ENCODE measurements around the gene MS4A18.

Gene MS4A18

DNA sequence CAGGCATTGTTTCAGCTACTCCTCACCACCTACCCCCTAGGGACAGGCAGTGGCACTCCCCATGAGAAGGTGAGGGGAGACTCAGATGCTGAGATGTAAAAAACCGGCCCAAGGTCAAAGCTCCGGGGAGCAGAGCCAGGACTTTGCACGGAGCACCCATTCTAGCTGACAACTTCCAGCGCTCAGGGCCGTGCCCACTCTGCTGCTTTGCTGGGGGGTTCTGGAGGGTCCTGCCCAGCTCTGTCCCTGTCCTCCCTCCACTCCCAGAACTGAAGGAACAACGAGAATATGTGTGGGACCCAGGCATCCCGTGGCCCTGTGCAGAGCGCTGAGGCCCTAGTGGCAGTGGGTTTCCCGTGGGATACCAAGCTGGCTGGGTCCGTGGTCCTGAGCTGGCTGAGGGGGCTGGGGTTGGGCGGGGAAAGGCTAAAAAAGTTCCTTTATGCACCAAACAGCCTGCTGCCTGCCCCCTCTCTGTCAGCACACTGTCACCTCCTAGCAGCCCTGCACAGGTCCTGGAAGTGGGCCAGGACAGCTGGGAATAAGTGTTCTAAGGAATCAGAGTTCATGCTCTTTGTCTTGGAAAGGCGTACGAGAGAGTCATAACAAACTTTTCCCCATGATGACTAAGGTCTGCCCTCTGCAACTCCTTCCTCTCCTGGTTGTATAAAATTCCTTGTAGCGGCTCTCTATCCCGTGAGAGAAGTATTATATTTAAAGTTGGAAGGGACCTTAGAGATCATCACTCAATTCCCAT, 62.5 kb downstream of the MS4A18 start:
- TF ChIP-seq TAF1 (IDR thresholded peaks at IDR 0.05; ENCODE audit: low read depth) (no peak), NFIC (IDR thresholded peaks at IDR 0.05) (no peak), TCF12 (IDR thresholded peaks at IDR 0.05; ENCODE audit: low read depth) (no peak), ZBTB7A (IDR thresholded peaks at IDR 0.05; ENCODE audit: low read depth) (no peak), YY1 (IDR thresholded peaks at IDR 0.05; ENCODE audit: low read depth) (no peak), EP300 (IDR thresholded peaks at IDR 0.05; ENCODE audit: borderline replicate concordance) (no peak), CREB1 (IDR thresholded peaks at IDR 0.05; ENCODE audit: low read depth) (no peak)
- TF ChIP-seq, protein P1, sequence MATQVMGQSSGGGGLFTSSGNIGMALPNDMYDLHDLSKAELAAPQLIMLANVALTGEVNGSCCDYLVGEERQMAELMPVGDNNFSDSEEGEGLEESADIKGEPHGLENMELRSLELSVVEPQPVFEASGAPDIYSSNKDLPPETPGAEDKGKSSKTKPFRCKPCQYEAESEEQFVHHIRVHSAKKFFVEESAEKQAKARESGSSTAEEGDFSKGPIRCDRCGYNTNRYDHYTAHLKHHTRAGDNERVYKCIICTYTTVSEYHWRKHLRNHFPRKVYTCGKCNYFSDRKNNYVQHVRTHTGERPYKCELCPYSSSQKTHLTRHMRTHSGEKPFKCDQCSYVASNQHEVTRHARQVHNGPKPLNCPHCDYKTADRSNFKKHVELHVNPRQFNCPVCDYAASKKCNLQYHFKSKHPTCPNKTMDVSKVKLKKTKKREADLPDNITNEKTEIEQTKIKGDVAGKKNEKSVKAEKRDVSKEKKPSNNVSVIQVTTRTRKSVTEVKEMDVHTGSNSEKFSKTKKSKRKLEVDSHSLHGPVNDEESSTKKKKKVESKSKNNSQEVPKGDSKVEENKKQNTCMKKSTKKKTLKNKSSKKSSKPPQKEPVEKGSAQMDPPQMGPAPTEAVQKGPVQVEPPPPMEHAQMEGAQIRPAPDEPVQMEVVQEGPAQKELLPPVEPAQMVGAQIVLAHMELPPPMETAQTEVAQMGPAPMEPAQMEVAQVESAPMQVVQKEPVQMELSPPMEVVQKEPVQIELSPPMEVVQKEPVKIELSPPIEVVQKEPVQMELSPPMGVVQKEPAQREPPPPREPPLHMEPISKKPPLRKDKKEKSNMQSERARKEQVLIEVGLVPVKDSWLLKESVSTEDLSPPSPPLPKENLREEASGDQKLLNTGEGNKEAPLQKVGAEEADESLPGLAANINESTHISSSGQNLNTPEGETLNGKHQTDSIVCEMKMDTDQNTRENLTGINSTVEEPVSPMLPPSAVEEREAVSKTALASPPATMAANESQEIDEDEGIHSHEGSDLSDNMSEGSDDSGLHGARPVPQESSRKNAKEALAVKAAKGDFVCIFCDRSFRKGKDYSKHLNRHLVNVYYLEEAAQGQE (IDR thresholded peaks at IDR 0.05; ENCODE audit: low read depth), result no peak

DNA sequence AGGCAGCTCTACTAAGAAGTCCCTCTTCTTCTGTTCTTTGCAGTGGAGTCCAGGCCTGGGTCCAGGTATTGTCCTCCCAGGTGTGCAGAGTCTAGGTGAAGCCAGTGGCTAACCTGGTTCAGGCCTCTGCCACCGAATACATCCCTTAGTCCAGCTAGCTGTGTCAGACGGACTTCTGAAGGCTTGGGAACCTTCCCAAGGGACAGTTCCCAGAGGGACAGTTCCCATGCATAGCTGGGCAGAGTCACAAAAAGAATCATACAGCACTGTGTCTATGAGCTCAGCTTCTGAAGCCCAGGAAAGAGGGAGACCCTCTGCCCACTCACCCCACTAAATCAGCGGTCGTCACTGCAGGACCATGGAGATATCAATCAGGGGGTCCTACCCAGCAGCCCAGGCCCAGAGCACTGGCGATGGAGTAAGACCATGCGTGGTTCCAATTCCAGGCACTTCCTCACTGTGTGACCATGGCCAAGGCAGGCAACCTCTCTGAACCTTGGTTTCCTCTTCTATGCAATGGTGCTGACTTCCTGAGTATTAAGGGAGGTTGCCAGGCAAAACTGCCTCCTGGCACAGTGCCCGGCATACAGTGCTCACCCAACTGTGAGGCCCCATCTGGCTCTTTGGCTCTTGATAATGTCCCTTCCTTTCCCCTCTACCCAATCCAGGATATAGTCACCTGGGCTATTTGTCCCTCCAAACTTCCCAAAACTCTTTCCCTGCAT, 64.0 kb downstream of the MS4A18 start:
- TF ChIP-seq, protein P1 (IDR thresholded peaks at IDR 0.05; ENCODE audit: low read depth), result no peak
- TF ChIP-seq YY1 (IDR thresholded peaks at IDR 0.05; ENCODE audit: low read depth) (no peak), FOXM1 (IDR thresholded peaks at IDR 0.05; ENCODE audit: borderline replicate concordance, low read depth) (no peak), TAF1 (IDR thresholded peaks at IDR 0.05; ENCODE audit: low read depth) (no peak), CREB1 (IDR thresholded peaks at IDR 0.05; ENCODE audit: low read depth) (no peak), NFIC (IDR thresholded peaks at IDR 0.05) (peak; percentile 53; the same call in 1 of the 2 replicates), EP300 (IDR thresholded peaks at IDR 0.05; ENCODE audit: borderline replicate concordance) (no peak), RAD21 (IDR thresholded peaks at IDR 0.05; ENCODE audit: low read depth) (no peak)

DNA sequence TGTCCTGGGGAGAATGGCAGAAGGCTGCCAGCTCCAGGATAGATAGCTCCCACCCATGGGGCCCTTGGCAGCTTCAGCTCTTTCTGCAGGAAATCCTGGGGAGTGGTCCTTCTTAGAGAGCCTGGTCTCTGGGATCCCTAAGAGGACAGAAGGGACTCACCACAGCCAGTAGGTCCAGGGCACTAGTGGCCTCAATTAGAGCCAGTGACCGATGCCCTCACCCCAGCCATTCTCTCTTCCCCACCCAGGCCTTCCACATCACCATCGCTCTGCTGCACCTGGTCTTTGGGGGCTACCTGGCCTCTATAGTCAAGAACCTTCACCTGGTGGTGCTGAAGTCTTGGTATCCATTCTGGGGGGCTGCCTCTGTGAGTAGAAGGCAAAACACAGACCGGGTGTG, 66.2 kb downstream of the MS4A18 start:
- TF ChIP-seq CEBPB (IDR thresholded peaks at IDR 0.05), result no peak

DNA sequence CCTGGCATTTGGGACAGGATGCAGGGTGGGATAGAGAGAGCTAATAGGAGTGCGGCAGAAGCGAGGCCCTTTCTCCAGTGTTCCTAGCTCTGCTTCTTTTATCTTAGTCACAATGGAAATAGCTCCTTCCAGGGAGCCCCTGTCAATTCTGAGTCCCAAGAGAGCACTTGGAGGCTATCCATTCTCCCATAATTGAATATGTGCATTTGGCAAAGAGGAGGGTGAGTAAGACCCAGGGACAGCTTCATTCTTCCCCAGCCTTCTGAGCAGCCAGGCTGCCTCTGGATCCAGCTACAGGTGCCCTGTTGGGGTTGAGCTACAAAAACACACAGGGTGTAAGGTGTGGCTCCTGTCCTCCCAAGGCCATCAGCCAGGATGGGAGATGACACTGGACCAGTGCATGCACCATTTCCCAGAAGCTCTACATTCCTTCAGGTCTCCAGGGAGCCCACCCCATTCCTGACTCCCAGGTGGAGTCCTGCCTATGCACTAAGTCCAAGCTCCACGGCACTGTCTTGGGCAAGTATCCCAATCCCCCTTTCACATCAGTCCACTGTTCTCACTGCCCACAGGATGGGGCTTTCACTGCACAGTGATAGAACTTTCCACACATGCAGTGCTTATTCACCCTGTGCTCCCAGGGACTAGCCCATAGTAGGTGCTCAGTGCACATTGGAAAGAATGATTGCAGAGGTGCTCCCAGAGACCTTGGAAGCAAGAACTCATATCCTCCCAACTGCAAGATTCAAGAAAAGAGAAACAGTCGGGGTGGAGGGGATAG, 66.8 kb downstream of the MS4A18 start:
- no peak for TF ChIP-seq CEBPB (IDR thresholded peaks at IDR 0.05)
- TF ChIP-seq TAF1 (IDR thresholded peaks at IDR 0.05; ENCODE audit: low read depth), result no peak
- TF ChIP-seq NFIC (IDR thresholded peaks at IDR 0.05), result no peak
- TF ChIP-seq, protein P1 (IDR thresholded peaks at IDR 0.05; ENCODE audit: low read depth), result no peak
- TF ChIP-seq, protein P2, sequence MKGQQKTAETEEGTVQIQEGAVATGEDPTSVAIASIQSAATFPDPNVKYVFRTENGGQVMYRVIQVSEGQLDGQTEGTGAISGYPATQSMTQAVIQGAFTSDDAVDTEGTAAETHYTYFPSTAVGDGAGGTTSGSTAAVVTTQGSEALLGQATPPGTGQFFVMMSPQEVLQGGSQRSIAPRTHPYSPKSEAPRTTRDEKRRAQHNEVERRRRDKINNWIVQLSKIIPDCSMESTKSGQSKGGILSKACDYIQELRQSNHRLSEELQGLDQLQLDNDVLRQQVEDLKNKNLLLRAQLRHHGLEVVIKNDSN (IDR thresholded peaks at IDR 0.05), result no peak
- TF ChIP-seq CREB1 (IDR thresholded peaks at IDR 0.05; ENCODE audit: low read depth), result no peak
- TF ChIP-seq TEAD4 (IDR thresholded peaks at IDR 0.05), result no peak
- no peak for TF ChIP-seq FOXM1 (IDR thresholded peaks at IDR 0.05; ENCODE audit: borderline replicate concordance, low read depth)
- TF ChIP-seq, protein P3, sequence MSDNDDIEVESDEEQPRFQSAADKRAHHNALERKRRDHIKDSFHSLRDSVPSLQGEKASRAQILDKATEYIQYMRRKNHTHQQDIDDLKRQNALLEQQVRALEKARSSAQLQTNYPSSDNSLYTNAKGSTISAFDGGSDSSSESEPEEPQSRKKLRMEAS (IDR thresholded peaks at IDR 0.05), result no peak
- TF ChIP-seq TCF12 (IDR thresholded peaks at IDR 0.05; ENCODE audit: low read depth), result no peak
- TF ChIP-seq EP300 (IDR thresholded peaks at IDR 0.05; ENCODE audit: borderline replicate concordance), result no peak
- no peak for TF ChIP-seq ZBTB7A (IDR thresholded peaks at IDR 0.05; ENCODE audit: low read depth)
- TF ChIP-seq YY1 (IDR thresholded peaks at IDR 0.05; ENCODE audit: low read depth), result no peak

Measured in Ishikawa (cell line).